GM18507 (cell line): Measurements from ENCODE around the gene NSMF.

ENCODE experiments used
- DNase-seq: peaks from one replicate; pipeline ENCODE4 v3.0.0; 2011; ENCODE audit warnings: low read depth; ENCODE audit not compliant: insufficient read length; ENCODE audit errors: extremely low spot score
- FAIRE-seq: peaks from 2 replicates; lab custom pipeline; 2011; peaks lifted over from hg19 to GRCh38; lab: Jason Lieb, UNC

Gene NSMF

GRCh38 chr9:137459152-137459600 is at the start of gene NSMF:
NSMF (minus strand) TSS chr9:137459334; CDS start chr9:137459102, 232 bp downstream.
- peak; percentile 96 for FAIRE-seq
- DNase-seq, result peak; percentile 100

GRCh38 chr9:137506702-137507171 is 47.6 kb upstream of the NSMF start:
- DNase-seq (no peak), FAIRE-seq (no peak)

GRCh38 chr9:137506274-137506673 is 47.1 kb upstream of the NSMF start:
- DNase-seq, result no peak
- FAIRE-seq, result no peak

GRCh38 chr9:137505421-137506140 is 46.4 kb upstream of the NSMF start:
- DNase-seq (no peak), FAIRE-seq (no peak)

GRCh38 chr9:137504432-137504777 is 45.3 kb upstream of the NSMF start:
- FAIRE-seq (no peak), DNase-seq (no peak)

- DNase-seq (no peak), FAIRE-seq (no peak)
Observed at GRCh38 chr9:137502008-137502911, 43.1 kb upstream of the NSMF start.

- no peak for FAIRE-seq
- no peak for DNase-seq
Observed at GRCh38 chr9:137501457-137501856, 42.3 kb upstream of the NSMF start.

- FAIRE-seq (no peak), DNase-seq (no peak)
Observed at GRCh38 chr9:137500666-137501397, 41.7 kb upstream of the NSMF start.

- no peak for FAIRE-seq
- DNase-seq, result no peak
Observed at GRCh38 chr9:137499858-137500661, 40.9 kb upstream of the NSMF start.

- no peak for FAIRE-seq
- DNase-seq, result no peak
Observed at GRCh38 chr9:137499416-137499815, 40.3 kb upstream of the NSMF start.

GRCh38 chr9:137498720-137499150 is 39.6 kb upstream of the NSMF start:
- no peak for DNase-seq

GRCh38 chr9:137497921-137498719 is 39.0 kb upstream of the NSMF start:
- FAIRE-seq (no peak), DNase-seq (no peak)

More at GRCh38 chr9:137498720-137499150, 39.6 kb upstream of the NSMF start:
- no peak for FAIRE-seq

- FAIRE-seq, result no peak
- DNase-seq, result no peak
Observed at GRCh38 chr9:137496601-137497375, 37.7 kb upstream of the NSMF start.

- DNase-seq (no peak), FAIRE-seq (no peak)
Observed at GRCh38 chr9:137494550-137495351, 35.6 kb upstream of the NSMF start.

- FAIRE-seq, result no peak
Observed at GRCh38 chr9:137494104-137494544, 35.0 kb upstream of the NSMF start.

GRCh38 chr9:137493364-137494103 is 34.4 kb upstream of the NSMF start:
- FAIRE-seq (no peak), DNase-seq (no peak)

More at GRCh38 chr9:137494104-137494544, 35.0 kb upstream of the NSMF start:
- no peak for DNase-seq
